ENCODE results near the gene CMIP. TPM values are rescaled to one million over a fixed set of nuclear protein-coding genes. Genes with fewer than 3 reads are reported as not detected.

CMIP gene
- total RNA-seq, 1 experiment from 2014 or later: 48.2 TPM

GRCh38 chr16:81571175-81571574, 126.6 kb downstream of the CMIP start:
- H3K9me3 ChIP-seq (ENCODE audit: control insufficient read depth, low read depth, low read length): no peaks in the 10 kb centered on the region
- no peak overlapping the region for H4K8ac ChIP-seq (replicated peaks; ENCODE audit: insufficient read length, low read depth, low read length)
- Mint-ChIP-seq H3K27me3 (ENCODE audit: low read depth) (no peaks in the 10 kb centered on the region), H3K36me3 (ENCODE audit: insufficient read depth in 1 of 3, low read depth in 3 of 3) (no peaks in the 10 kb centered on the region), H3K27ac (no peak overlapping the region; a peak in 1 of 7 replicates), H3K9me3 (no peaks in the 10 kb centered on the region), H3K4me3 (no peak overlapping the region), H3K4me1 (peaks cover 31 to 34% of the 10 kb centered on the region in 2 experiments)
- no peaks in the 10 kb centered on the region for H3K4me1 ChIP-seq (ENCODE audit: insufficient read depth, low read length)
- no peak overlapping the region for H3K18ac ChIP-seq (ENCODE audit: insufficient read length, low read depth, low read length)
- no peak overlapping the region for H2AK5ac ChIP-seq (ENCODE audit: insufficient read length, low read length)
- H3K79me1 ChIP-seq (ENCODE audit: insufficient read depth, low read depth, low read length, poor library complexity, severe bottlenecking): peaks cover 3% of the 10 kb centered on the region
- no peak overlapping the region for H2BK15ac ChIP-seq (ENCODE audit: low read depth, low read length)
- WGBS (ENCODE audit: extremely low coverage, insufficient read length, low lambda C conversion rate): no CpG with 5 or more reads among the region's 4 CpGs
- H3K9ac ChIP-seq (ENCODE audit: extremely low read depth, insufficient read length, low read length): no peak overlapping the region
- H3K27ac ChIP-seq (ENCODE audit: insufficient read length, low read depth, low read length): no peak overlapping the region
- no peak overlapping the region for H3K4ac ChIP-seq (ENCODE audit: low read depth, low read length)
- H3K27me3 ChIP-seq (ENCODE audit: insufficient read depth, low read length): no peaks in the 10 kb centered on the region
- no peak overlapping the region for H2AFZ ChIP-seq (ENCODE audit: low read length)
- no peaks in the 10 kb centered on the region for H3K23me2 ChIP-seq (ENCODE audit: insufficient read length, low read depth, low read length, poor library complexity, severe bottlenecking)
- no peak overlapping the region for H4K5ac ChIP-seq (ENCODE audit: insufficient read length, low read depth, low read length)
- H3K79me2 ChIP-seq (ENCODE audit: insufficient read depth, low read length): peaks cover 4% of the 10 kb centered on the region; the same call in 1 of the 2 replicates
- no peak overlapping the region for H3K56ac ChIP-seq (ENCODE audit: insufficient read length, low read depth, low read length)
- H2BK120ac ChIP-seq (ENCODE audit: low read depth, low read length, poor library complexity, severe bottlenecking): no peak overlapping the region
- H4K91ac ChIP-seq (ENCODE audit: insufficient read length, low read depth, low read length): no peak overlapping the region
- no peak overlapping the region for H3K23ac ChIP-seq (ENCODE audit: insufficient read length, low read depth, low read length)
- no peak overlapping the region for H3K14ac ChIP-seq (ENCODE audit: insufficient read depth, low read length)
- no peak overlapping the region for H3K4me2 ChIP-seq (ENCODE audit: insufficient read depth, insufficient read length, low read length)
- no peak for TF ChIP-seq CTCF (conservative IDR thresholded peaks at IDR 0.05)
- peaks cover 2% of the 10 kb centered on the region for H4K20me1 ChIP-seq (ENCODE audit: control insufficient read depth, insufficient read depth, insufficient read length)
- H2BK12ac ChIP-seq (ENCODE audit: insufficient read length, low read depth, low read length): no peak overlapping the region
- no peak overlapping the region for H2BK20ac ChIP-seq (ENCODE audit: low read depth, low read length, poor library complexity, severe bottlenecking)
- no peak for DNase-seq
- no peak overlapping the region for H3T11ph ChIP-seq (ENCODE audit: low read length)
- H2BK5ac ChIP-seq (ENCODE audit: insufficient read length, low read length): no peak overlapping the region

All from H9 (cell line).